SW 1271 (cell line): ENCODE data around the gene CCL11.
"Not testable (repeated sequence)": the region's sequence is repeated elsewhere in the genome, so short reads cannot be mapped to it uniquely, and the experiment has no call there.

Experiments
- DNase-seq, 2 experiments: peaks; one replicate each; lab custom pipeline; 2025; lab: John Stamatoyannopoulos, UW

Gene CCL11

GRCh38 chr17:34307110-34307509 is 21.6 kb downstream of the CCL11 start:
- DNase-seq, result no peak

GRCh38 chr17:34308371-34308770 is 22.8 kb downstream of the CCL11 start:
- no peak for DNase-seq

DNA sequence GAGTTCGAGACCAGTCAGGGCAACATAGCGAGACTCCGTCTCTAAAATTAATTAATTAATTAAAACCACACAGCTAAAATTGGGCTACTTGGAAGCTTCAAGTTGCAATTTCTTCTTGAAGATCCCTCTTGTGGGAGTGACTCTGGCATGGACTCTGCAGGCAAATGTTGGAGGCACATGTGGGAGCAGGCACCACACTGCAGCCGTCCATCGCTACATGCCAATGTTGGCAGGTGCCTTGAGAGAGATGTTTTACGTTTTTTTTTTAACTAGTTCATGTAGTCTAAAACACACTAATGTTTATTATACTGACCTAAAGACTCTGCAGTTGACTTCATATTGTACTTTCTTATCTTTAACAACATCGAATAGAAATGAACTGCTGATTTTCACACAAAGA is 25.7 kb downstream of the CCL11 start:
- DNase-seq, result no peak

GRCh38 chr17:34312080-34312479 is 26.5 kb downstream of the CCL11 start:
- DNase-seq, result no peak

- DNase-seq, result no peak
These were observed 27.6 kb downstream of the CCL11 start for GRCh38 chr17:34313164-34313563.

- no peak for DNase-seq
These were observed 28.7 kb downstream of the CCL11 start for GRCh38 chr17:34314279-34314678.

DNA sequence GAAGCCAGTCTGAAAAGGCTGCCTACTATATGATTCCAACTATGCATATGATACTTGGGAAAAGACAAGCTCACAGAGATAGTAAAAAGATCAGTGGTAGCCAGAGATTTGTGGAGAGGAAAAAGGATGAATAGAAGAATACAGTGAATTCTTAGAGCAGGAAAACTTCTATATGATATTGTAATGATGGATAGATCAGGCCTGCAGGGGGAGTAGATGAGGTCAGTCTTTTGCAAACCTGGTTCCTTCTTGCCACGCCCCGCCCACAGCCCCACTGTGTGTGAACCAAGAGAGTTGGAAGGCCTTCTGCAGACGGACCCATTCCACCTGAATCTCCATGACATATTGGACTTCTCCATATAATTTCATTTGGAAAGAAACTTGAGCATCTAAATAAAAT is 32.9 kb downstream of the CCL11 start:
- no peak for DNase-seq

- DNase-seq, result no peak
These were observed 33.5 kb downstream of the CCL11 start, which contains the start of gene CCL8 for GRCh38 chr17:34319039-34319483. Gene CCL8 (plus strand): TSS chr17:34319435. CDS start chr17:34319502, 67 bp downstream.

DNA sequence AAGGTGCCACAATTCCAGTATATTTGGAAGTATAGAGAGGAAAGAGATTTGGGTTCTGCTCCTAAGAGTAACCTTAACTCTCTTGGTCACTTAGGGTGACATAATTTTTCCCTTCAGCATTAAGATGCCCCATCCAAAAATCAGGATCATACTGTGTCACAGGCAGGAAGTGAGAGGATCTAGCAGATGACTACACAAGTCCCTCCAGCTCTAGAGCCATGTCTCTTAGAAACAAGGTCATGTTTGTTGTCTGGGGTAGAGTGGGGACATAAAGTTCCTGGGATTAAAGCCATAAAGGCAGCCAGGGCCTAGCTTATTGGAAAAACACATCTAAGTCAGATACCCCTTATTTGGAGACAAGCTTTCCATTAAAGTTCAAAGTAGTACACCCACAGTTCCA is 36.4 kb downstream of the CCL11 start:
- no peak for DNase-seq

DNA sequence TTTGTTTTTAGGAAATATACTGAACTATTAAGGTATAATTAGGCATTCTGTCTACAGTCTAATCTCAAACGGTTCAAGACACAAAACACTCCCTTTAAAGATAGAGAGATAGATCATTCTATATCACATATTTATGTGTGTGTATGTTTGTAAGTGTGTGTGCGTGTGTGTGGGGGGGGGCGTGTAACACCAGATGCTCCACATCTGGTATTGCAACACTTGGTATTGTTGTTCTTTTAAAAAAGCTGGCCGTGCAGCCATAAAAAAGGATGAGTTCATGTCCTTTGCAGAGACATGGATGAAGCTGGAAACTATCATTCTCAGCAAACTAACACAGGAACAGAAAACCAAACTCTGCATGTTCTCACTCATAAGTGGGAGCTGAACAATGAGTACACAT is 42.0 kb downstream of the CCL11 start:
- DNase-seq, result not testable (repeated sequence)

GRCh38 chr17:34337701-34338100 is 52.2 kb downstream of the CCL11 start:
- DNase-seq, result no peak
